Thyroid gland (tissue), 4 donors: ENCODE measurements around the gene TTC1. TPM values are rescaled to one million over a fixed set of nuclear protein-coding genes. Genes with fewer than 3 reads are reported as not detected.

ENCODE experiments used
- DNase-seq, 2 donors: peaks; one replicate each; pipeline ENCODE4 v3.0.0-alpha.2; 2019
- H3K27ac ChIP-seq, 3 donors: fragments of 200-600 bp; sonication (generic); 1 replicate in 2 of 3; 2 replicates in 1 of 3; pipeline ENCODE4 v1.5.1; 2016 to 2019; ENCODE audit warnings: mild to moderate bottlenecking in 1 of 3, moderate library complexity in 1 of 3
- H3K27me3 ChIP-seq: fragments of 200-600 bp; sonication (generic); one replicate; pipeline ENCODE4 v1.5.1; 2019
- H3K36me3 ChIP-seq, 2 donors: fragments of 200-600 bp; sonication (generic); one replicate each; pipeline ENCODE4 v1.5.1; 2016 to 2019
- H3K4me1 ChIP-seq, 2 donors: fragments of 200-600 bp; sonication (generic); one replicate each; pipeline ENCODE4 v1.5.1; 2017 to 2019
- H3K4me3 ChIP-seq, 3 donors: fragments of 200-600 bp; sonication (generic); replicated peaks in 1 of 3; 1 replicate in 2 of 3; 2 replicates in 1 of 3; pipeline ENCODE4 v1.5.1; 2016; ENCODE audit warnings: mild to moderate bottlenecking in 1 of 3
- H3K9me3 ChIP-seq: fragments of 200-600 bp; sonication (generic); one replicate; pipeline ENCODE4 v1.5.1; 2017
- CTCF ChIP-seq, 6 experiments: fragments of 200-600 bp in 3 of 6; fragments of 450-650 bp in 3 of 6; sonication (generic) in 3 of 6; IDR thresholded peaks; one replicate each; pipeline ENCODE4 v1.5.1; 2016 to 2019; ENCODE audit warnings: antibody characterized with exemption in 6 of 6, mild to moderate bottlenecking in 2 of 6, inconsistent platforms in 1 of 6, moderate library complexity in 1 of 6
- POLR2A ChIP-seq, 2 donors: fragments of 450-650 bp; IDR thresholded peaks; one replicate each; pipeline ENCODE4 v1.6.1; 2017; ENCODE audit warnings: antibody characterized with exemption in 2 of 2, mild to moderate bottlenecking in 2 of 2, moderate library complexity in 1 of 2
- WGBS, 2 donors: methylation state at CpG; one replicate each; pipeline ENCODE4 v1.1.5; 2017; 5-methylcytosine and 5-hydroxymethylcytosine counted together
- intact Hi-C: fragments of 100-400 bp; cut with DNase I; formaldehyde crosslinking; loops from one replicate; pipeline ENCODE4 v1.15.1; 2023
- total RNA-seq, 4 donors: library from RNA; depleted of rRNA; stranded (reverse); fragments of >200 nt; gene quantifications; one replicate each; pipeline ENCODE4 v1.2.3, GENCODE V29; 2016

TTC1 gene
- total RNA-seq, 4 donors from 2014 or later: 22.3 to 47.1 (median 36.5) TPM

GRCh38 chr5:159982421-159983173, 26.3 kb upstream of the TTC1 start:
- no peak for TF ChIP-seq POLR2A (IDR thresholded peaks at IDR 0.05)
- no peak for TF ChIP-seq CTCF (IDR thresholded peaks at IDR 0.05)
- intact Hi-C loops: no loop called here
- no peak overlapping the region for H3K4me3 ChIP-seq
- no peak for DNase-seq
- no peaks in the 10 kb centered on the region for H3K36me3 ChIP-seq
- peaks cover 0 to 3% of the 10 kb centered on the region in 2 donors for H3K4me1 ChIP-seq
- H3K9me3 ChIP-seq: no peaks in the 10 kb centered on the region
- no peak overlapping the region for H3K27ac ChIP-seq
- WGBS, 2 donors: 88 to 90% methylated on average over 8 of the region's 8 CpGs
- no peaks in the 10 kb centered on the region for H3K27me3 ChIP-seq

GRCh38 chr5:159987031-159987674, 21.8 kb upstream of the TTC1 start:
- Histone ChIP-seq H3K27me3 (no peaks in the 10 kb centered on the region), H3K9me3 (no peaks in the 10 kb centered on the region), H3K27ac (no peak overlapping the region), H3K4me3 (peak overlapping the region in 1 of 3 donors; percentile 18), H3K4me1 (peaks cover 0 to 3% of the 10 kb centered on the region in 2 donors), H3K36me3 (no peaks in the 10 kb centered on the region)
- 2 to 3% methylated on average over 34 to 47 of the region's 50 CpGs for WGBS, 2 donors
- TF ChIP-seq POLR2A (IDR thresholded peaks at IDR 0.05): no peak
- TF ChIP-seq CTCF (IDR thresholded peaks at IDR 0.05): peak; percentile 49 to 95 (median 80)
- peak; percentile 91 to 93 for DNase-seq
- intact Hi-C loops: loop anchor here (5.0 kb wide), 1 partner anchor 540 kb away; no protein-coding TSS in a partner anchor

- Histone ChIP-seq H3K4me1 (peaks cover 0 to 3% of the 10 kb centered on the region in 2 donors), H3K36me3 (no peaks in the 10 kb centered on the region), H3K27me3 (no peaks in the 10 kb centered on the region), H3K27ac (no peak overlapping the region), H3K9me3 (no peaks in the 10 kb centered on the region), H3K4me3 (no peak overlapping the region)
- WGBS, 2 donors: 85 to 90% methylated on average over 2 of the region's 2 CpGs
- TF ChIP-seq POLR2A (IDR thresholded peaks at IDR 0.05) (no peak), CTCF (IDR thresholded peaks at IDR 0.05) (no peak)
- intact Hi-C loops: no loop called here
- no peak for DNase-seq
Measured at GRCh38 chr5:159990506-159990905, 18.4 kb upstream of the TTC1 start.

GRCh38 chr5:159992566-159992965, 16.4 kb upstream of the TTC1 start:
- H3K9me3 ChIP-seq: no peaks in the 10 kb centered on the region
- intact Hi-C loops: no loop called here
- no peak for DNase-seq
- no peaks in the 10 kb centered on the region for H3K27me3 ChIP-seq
- WGBS, 2 donors: 94 to 95% methylated on average over 1 of the region's 1 CpG
- H3K36me3 ChIP-seq: no peaks in the 10 kb centered on the region
- no peak for TF ChIP-seq CTCF (IDR thresholded peaks at IDR 0.05)
- TF ChIP-seq POLR2A (IDR thresholded peaks at IDR 0.05): no peak
- no peak overlapping the region for H3K27ac ChIP-seq
- no peaks in the 10 kb centered on the region for H3K4me1 ChIP-seq
- H3K4me3 ChIP-seq: no peak overlapping the region

GRCh38 chr5:159993194-159993593, 15.7 kb upstream of the TTC1 start:
- Histone ChIP-seq H3K27ac (no peak overlapping the region), H3K9me3 (no peaks in the 10 kb centered on the region), H3K36me3 (no peaks in the 10 kb centered on the region), H3K4me3 (no peak overlapping the region), H3K27me3 (no peaks in the 10 kb centered on the region), H3K4me1 (no peaks in the 10 kb centered on the region)
- no peak for DNase-seq
- intact Hi-C loops: no loop called here
- 94 to 96% methylated on average over 2 of the region's 2 CpGs for WGBS, 2 donors
- no peak for TF ChIP-seq POLR2A (IDR thresholded peaks at IDR 0.05)
- TF ChIP-seq CTCF (IDR thresholded peaks at IDR 0.05): no peak
